Measurements from ENCODE around the gene CYB561D2.

DNA sequence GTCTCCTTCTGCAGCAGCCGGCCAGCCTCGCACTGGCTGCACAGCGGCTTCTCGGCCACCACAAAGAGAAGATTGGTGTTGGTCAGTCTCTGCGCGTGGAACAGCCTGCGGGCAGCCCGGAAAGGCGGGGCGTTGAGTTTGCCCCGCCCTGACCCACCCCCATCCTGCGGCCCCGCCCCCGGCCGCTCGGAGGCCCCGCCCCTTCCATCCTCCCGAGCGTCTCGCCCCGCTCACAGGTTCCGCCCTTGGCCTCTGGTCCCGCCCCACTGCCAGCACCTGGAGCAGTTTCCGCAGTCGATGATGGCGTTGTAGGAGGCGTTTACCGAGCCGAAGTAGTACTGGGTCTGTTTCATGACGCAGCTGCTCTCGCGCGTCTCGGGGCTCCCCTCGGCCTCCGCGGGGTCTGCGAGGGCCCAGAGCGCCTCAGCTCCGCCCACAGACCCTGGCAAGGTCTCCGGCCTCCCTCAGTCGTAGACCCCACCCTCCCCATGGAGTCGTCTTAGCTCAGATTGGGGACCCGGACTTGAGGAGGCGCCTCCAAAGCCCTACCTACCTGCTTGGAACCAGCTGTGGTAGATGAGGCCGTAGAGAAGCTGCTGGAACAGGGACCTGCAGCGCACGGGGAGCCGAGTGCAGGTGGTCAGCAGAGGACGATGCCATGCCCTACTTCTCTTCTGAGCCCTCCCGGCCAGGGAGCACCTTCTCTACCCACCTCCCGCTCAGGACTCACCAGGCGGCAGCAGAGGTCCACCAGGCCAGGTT lies 14.6 kb downstream of the CYB561D2 start:
- TF ChIP-seq, protein P1, sequence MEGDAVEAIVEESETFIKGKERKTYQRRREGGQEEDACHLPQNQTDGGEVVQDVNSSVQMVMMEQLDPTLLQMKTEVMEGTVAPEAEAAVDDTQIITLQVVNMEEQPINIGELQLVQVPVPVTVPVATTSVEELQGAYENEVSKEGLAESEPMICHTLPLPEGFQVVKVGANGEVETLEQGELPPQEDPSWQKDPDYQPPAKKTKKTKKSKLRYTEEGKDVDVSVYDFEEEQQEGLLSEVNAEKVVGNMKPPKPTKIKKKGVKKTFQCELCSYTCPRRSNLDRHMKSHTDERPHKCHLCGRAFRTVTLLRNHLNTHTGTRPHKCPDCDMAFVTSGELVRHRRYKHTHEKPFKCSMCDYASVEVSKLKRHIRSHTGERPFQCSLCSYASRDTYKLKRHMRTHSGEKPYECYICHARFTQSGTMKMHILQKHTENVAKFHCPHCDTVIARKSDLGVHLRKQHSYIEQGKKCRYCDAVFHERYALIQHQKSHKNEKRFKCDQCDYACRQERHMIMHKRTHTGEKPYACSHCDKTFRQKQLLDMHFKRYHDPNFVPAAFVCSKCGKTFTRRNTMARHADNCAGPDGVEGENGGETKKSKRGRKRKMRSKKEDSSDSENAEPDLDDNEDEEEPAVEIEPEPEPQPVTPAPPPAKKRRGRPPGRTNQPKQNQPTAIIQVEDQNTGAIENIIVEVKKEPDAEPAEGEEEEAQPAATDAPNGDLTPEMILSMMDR (IDR thresholded peaks at IDR 0.05; ENCODE audit: low read length), result peak; percentile 18; the same call in 1 of the 2 replicates
- TF ChIP-seq EZH2 (IDR thresholded peaks at IDR 0.05; ENCODE audit: borderline replicate concordance, low read length), result no peak
